SK-N-SH (cell line): ENCODE data around the gene DISP1. TPM values are rescaled to one million over a fixed set of nuclear protein-coding genes. Genes with fewer than 3 reads are reported as not detected.

Experiments used
- CTCF ChIA-PET: fragments of 300-600, 350-600 bp; formaldehyde crosslinking; extraction: SDS; loops from one replicate; lab custom pipeline; 2021; lab: Yijun Ruan, JAX
- POLR2A ChIA-PET: fragments of 350-600 bp; sonication (Branson Sonifier 250); formaldehyde crosslinking; extraction: SDS; loops from one replicate; lab custom pipeline; 2020; ENCODE audit warnings: antibody characterized with exemption, inconsistent platforms; lab: Yijun Ruan, JAX
- DNase-seq: peaks from one replicate; pipeline ENCODE4 v3.0.0; 2012
- H2AFZ ChIP-seq: fragments of 200-600 bp; sonication (generic); 2 replicates; pipeline ENCODE4 v1.8.1; 2016; ENCODE audit warnings: antibody characterized with exemption, mild to moderate bottlenecking, low read depth
- H3F3A ChIP-seq: fragments of 200-600 bp; sonication (generic); replicated peaks from 2 replicates; pipeline ENCODE3; 2016; ENCODE audit warnings: antibody characterized with exemption, mild to moderate bottlenecking; ENCODE audit not compliant: insufficient read depth
- H3K27ac ChIP-seq, 2 experiments: fragments of 200-500 bp in 1 of 2; fragments of 200-600 bp in 1 of 2; sonication (Bioruptor generic) in 1 of 2; sonication (generic), shearing (Covaris generic) in 1 of 2; 2 replicates each; pipeline versions ENCODE4 v1.5.1 to v1.6.1; 2014 to 2016; ENCODE audit warnings: low read depth in 2 of 2, inconsistent platforms in 1 of 2, low read length in 1 of 2, mild to moderate bottlenecking in 1 of 2, mixed read lengths in 1 of 2
- H3K27me3 ChIP-seq: fragments of 200-600 bp; sonication (generic), shearing (Covaris generic); 2 replicates; pipeline ENCODE4 v1.6.1; 2016; ENCODE audit warnings: mixed run types; ENCODE audit not compliant: insufficient read depth
- H3K36me3 ChIP-seq, 2 experiments: fragments of 200-500 bp in 1 of 2; fragments of 200-600 bp in 1 of 2; sonication (Bioruptor generic) in 1 of 2; sonication (generic) in 1 of 2; replicated peaks in 1 of 2; 2 replicates each; pipeline versions ENCODE3 to v1.5.1; 2014 to 2016; ENCODE audit warnings: low read length in 1 of 2, mild to moderate bottlenecking in 1 of 2; ENCODE audit not compliant: insufficient read depth in 2 of 2, control insufficient read depth in 1 of 2
- H3K4me1 ChIP-seq, 2 experiments: fragments of 200-500 bp in 1 of 2; fragments of 200-600 bp in 1 of 2; sonication (Bioruptor generic) in 1 of 2; sonication (generic), shearing (Covaris generic) in 1 of 2; 2 replicates each; pipeline versions ENCODE4 v1.5.1 to v1.6.1; 2014 to 2016; ENCODE audit warnings: low read depth in 1 of 2, low read length in 1 of 2, mixed run types in 1 of 2; ENCODE audit not compliant: insufficient read depth in 2 of 2, control insufficient read depth in 1 of 2
- H3K4me2 ChIP-seq: fragments of 200-600 bp; sonication (generic), shearing (Covaris generic); 2 replicates; pipeline ENCODE4 v1.6.1; 2017; ENCODE audit warnings: mixed run types
- H3K4me3 ChIP-seq, 2 experiments: fragments of 200-500 bp in 1 of 2; fragments of 200-600 bp in 1 of 2; sonication (Bioruptor generic) in 1 of 2; sonication (generic), shearing (Covaris generic) in 1 of 2; 2 replicates each; pipeline versions ENCODE4 v1.5.1 to v1.8.1; 2014 to 2016; ENCODE audit warnings: low read depth in 2 of 2, inconsistent platforms in 1 of 2, low read length in 1 of 2, mild to moderate bottlenecking in 1 of 2, mixed read lengths in 1 of 2, moderate library complexity in 1 of 2
- H3K79me2 ChIP-seq: fragments of 200-600 bp; sonication (generic); 2 replicates; pipeline ENCODE4 v1.8.1; 2017; ENCODE audit warnings: mild to moderate bottlenecking; ENCODE audit not compliant: insufficient read depth
- H3K9ac ChIP-seq: fragments of 200-600 bp; sonication (generic); 2 replicates; pipeline ENCODE4 v1.6.1; 2017; ENCODE audit warnings: mixed run types
- H3K9me2 ChIP-seq: fragments of 200-600 bp; sonication (generic); 2 replicates; pipeline ENCODE4 v1.6.1; 2017; ENCODE audit warnings: mixed run types
- H3K9me3 ChIP-seq: fragments of 200-600 bp; sonication (generic); 2 replicates; pipeline ENCODE4 v1.6.1; 2017; ENCODE audit warnings: mixed run types, mild to moderate bottlenecking, moderate library complexity
- H4K20me1 ChIP-seq: fragments of 200-600 bp; sonication (generic); 2 replicates; pipeline ENCODE4 v1.6.1; 2017; ENCODE audit warnings: mild to moderate bottlenecking, mixed run types; ENCODE audit not compliant: insufficient read depth
- CHD2 ChIP-seq: fragments of 150-350 bp; IDR thresholded peaks from 2 replicates; pipeline ENCODE4 v1.6.1; 2018; ENCODE audit warnings: low read length; ENCODE audit not compliant: partially characterized antibody
- ELF1 ChIP-seq: IDR thresholded peaks from 2 replicates; pipeline ENCODE4 v1.4.0; 2012
- EP300 ChIP-seq, 2 experiments: IDR thresholded peaks; 2 replicates each; pipeline versions ENCODE4 v1.4.0 to v1.6.1; 2012; ENCODE audit warnings: borderline replicate concordance in 1 of 2, low read depth in 1 of 2, low read length in 1 of 2
- FOSL2 ChIP-seq: IDR thresholded peaks from 2 replicates; pipeline ENCODE4 v1.4.0; 2012; ENCODE audit warnings: low read depth, mild to moderate bottlenecking, moderate library complexity, borderline replicate concordance
- FOXM1 ChIP-seq: IDR thresholded peaks from 2 replicates; pipeline ENCODE4 v1.4.0; 2012; ENCODE audit warnings: low read depth, mild to moderate bottlenecking
- GABPA ChIP-seq: IDR thresholded peaks from 2 replicates; pipeline ENCODE4 v1.4.0; 2012; ENCODE audit warnings: low read depth, mild to moderate bottlenecking
- IRF3 ChIP-seq: fragments of 150-350 bp; IDR thresholded peaks from 2 replicates; pipeline ENCODE4 v1.6.1; 2016; ENCODE audit warnings: mild to moderate bottlenecking, low read depth, low read length
- JUND ChIP-seq: IDR thresholded peaks from 2 replicates; pipeline ENCODE4 v1.4.0; 2012
- MXI1 ChIP-seq: IDR thresholded peaks from 2 replicates; pipeline ENCODE4 v1.6.1; 2012; ENCODE audit warnings: mild to moderate bottlenecking, low read depth, low read length, improper control_type of control experiment
- NFIC ChIP-seq: IDR thresholded peaks from 2 replicates; pipeline ENCODE4 v1.4.0; 2012; ENCODE audit warnings: borderline replicate concordance
- RAD21 ChIP-seq: IDR thresholded peaks from 2 replicates; pipeline ENCODE4 v1.6.1; 2012; ENCODE audit warnings: mild to moderate bottlenecking, low read length
- RXRA ChIP-seq: IDR thresholded peaks from 2 replicates; pipeline ENCODE4 v1.4.0; 2012; ENCODE audit warnings: low read depth, mild to moderate bottlenecking, borderline replicate concordance
- SIN3A ChIP-seq: IDR thresholded peaks from 2 replicates; pipeline ENCODE4 v1.6.1; 2012; ENCODE audit warnings: low read depth, mild to moderate bottlenecking, low read length, moderate library complexity, borderline replicate concordance
- TAF1 ChIP-seq: IDR thresholded peaks from 2 replicates; pipeline ENCODE4 v1.6.1; 2012; ENCODE audit warnings: low read depth, mild to moderate bottlenecking, low read length, moderate library complexity, borderline replicate concordance
- TCF12 ChIP-seq: IDR thresholded peaks from 2 replicates; pipeline ENCODE4 v1.4.0; 2012
- USF2 ChIP-seq: fragments of 150-350 bp; IDR thresholded peaks from 2 replicates; pipeline ENCODE4 v1.6.1; 2017; ENCODE audit warnings: antibody characterized with exemption, low read length, low read depth, borderline replicate concordance
- ZBTB33 ChIP-seq: IDR thresholded peaks from 2 replicates; pipeline ENCODE4 v1.4.0; 2012; ENCODE audit warnings: low read depth, borderline replicate concordance
- WGBS: methylation state at CpG from one replicate; pipeline ENCODE4 v1.1.6; 2017; ENCODE audit warnings: low lambda C conversion rate; 5-methylcytosine and 5-hydroxymethylcytosine counted together
- polyA plus RNA-seq, 3 experiments: library from polyadenylated mRNA; depleted of rRNA; stranded (reverse); fragments of >200 nt; gene quantifications; 2 replicates each; pipeline ENCODE4 v1.2.3, GENCODE V29; 2012
- TF ChIP-seq, protein P1 (sequence below): IDR thresholded peaks from 2 replicates; pipeline ENCODE4; 2012
- TF ChIP-seq, protein P2 (sequence below): IDR thresholded peaks from 2 replicates; pipeline ENCODE4 v1.4.0; 2012; ENCODE audit warnings: low read depth, borderline replicate concordance
- TF ChIP-seq, protein P3 (sequence below): IDR thresholded peaks from 2 replicates; pipeline ENCODE4 v1.4.0; 2012; ENCODE audit warnings: low read depth

Gene DISP1, protein sequence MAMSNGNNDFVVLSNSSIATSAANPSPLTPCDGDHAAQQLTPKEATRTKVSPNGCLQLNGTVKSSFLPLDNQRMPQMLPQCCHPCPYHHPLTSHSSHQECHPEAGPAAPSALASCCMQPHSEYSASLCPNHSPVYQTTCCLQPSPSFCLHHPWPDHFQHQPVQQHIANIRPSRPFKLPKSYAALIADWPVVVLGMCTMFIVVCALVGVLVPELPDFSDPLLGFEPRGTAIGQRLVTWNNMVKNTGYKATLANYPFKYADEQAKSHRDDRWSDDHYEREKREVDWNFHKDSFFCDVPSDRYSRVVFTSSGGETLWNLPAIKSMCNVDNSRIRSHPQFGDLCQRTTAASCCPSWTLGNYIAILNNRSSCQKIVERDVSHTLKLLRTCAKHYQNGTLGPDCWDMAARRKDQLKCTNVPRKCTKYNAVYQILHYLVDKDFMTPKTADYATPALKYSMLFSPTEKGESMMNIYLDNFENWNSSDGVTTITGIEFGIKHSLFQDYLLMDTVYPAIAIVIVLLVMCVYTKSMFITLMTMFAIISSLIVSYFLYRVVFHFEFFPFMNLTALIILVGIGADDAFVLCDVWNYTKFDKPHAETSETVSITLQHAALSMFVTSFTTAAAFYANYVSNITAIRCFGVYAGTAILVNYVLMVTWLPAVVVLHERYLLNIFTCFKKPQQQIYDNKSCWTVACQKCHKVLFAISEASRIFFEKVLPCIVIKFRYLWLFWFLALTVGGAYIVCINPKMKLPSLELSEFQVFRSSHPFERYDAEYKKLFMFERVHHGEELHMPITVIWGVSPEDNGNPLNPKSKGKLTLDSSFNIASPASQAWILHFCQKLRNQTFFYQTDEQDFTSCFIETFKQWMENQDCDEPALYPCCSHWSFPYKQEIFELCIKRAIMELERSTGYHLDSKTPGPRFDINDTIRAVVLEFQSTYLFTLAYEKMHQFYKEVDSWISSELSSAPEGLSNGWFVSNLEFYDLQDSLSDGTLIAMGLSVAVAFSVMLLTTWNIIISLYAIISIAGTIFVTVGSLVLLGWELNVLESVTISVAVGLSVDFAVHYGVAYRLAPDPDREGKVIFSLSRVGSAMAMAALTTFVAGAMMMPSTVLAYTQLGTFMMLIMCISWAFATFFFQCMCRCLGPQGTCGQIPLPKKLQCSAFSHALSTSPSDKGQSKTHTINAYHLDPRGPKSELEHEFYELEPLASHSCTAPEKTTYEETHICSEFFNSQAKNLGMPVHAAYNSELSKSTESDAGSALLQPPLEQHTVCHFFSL (N-terminal part only)
- 4.4 and 5.9 TPM in 2 replicates for polyA plus RNA-seq (2012; rRNA removed)
- 3.3 and 4.1 TPM in 2 replicates for polyA plus RNA-seq (2012; cell fraction: cytosol; rRNA removed)
- polyA plus RNA-seq (2012; cell fraction: nucleus; rRNA removed) = 6.4 and 11.0 TPM in 2 replicates

DNA sequence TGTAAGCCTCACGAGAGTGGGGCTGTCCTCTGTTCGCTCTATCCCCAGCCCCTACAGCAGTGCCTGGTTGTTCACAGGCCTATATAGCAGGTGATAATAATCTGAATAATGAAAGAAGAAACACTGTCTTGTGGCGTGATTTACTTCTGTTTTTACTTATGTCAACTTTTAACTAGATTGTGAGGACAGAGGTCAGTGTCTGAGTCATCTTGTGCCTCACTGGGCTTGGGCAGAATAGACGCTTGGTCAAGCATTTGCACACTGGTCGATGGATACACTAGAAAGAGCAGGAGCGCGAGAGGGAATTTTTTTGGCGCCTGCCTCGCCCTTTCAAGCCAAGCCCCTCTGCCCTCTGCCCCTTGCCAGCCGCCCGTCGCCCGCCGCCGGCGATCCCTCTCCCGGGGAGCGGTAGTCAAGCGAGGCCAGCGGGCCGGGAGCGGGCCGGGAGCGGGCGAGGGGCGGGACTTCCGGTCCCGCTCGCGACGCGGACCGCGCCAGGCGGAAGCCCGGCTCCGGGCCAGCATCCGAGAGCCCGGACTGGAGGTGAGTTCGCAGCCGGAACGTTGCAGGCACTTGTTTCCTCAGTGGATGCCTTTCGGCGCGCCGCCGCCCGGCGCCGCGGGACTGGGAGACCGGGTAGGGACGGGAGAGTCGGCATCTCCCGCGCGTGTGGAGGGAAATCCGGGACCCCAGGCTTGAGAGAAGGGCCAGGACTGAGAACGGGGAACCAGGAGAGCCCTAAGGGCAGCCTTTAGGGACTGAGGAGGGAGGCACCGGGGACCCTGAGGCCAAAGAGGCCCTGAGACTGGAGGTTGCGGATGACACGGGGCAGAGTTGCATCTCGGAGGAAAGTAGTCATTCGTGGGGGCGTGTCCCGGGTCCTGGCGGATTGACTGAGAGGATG is at the start of gene DISP1:
DISP1 (plus strand) TSS at position 504 of the 904 bp plus-strand sequence. CDS start 127,785 bp downstream, outside the sequence.
- Histone ChIP-seq H2AFZ (peak within 1 kb of the TSS; percentile 92), H3K27me3 (no peaks in the 10 kb centered on the region), H3K9me2 (no peaks in the 10 kb centered on the region), H3K4me3 (peak within 1 kb of the TSS; percentile 85 to 100), H3K9me3 (no peaks in the 10 kb centered on the region), H3K36me3 (no peaks in the 10 kb centered on the region), H4K20me1 (peaks cover 5% of the 10 kb centered on the region), H3K4me1 (peaks cover 15 to 25% of the 10 kb centered on the region in 2 experiments; a peak in 2 of 4 replicates), H3K9ac (peak within 1 kb of the TSS; percentile 86), H3F3A (peaks cover 22% of the 10 kb centered on the region), H3K79me2 (peaks cover 35% of the 10 kb centered on the region), H3K4me2 (peak within 1 kb of the TSS; percentile 81), H3K27ac (peak within 1 kb of the TSS; percentile 92 to 97)
- ChIA-PET POLR2A (no interaction called here), CTCF (interaction anchor here (0.6 to 1.1 kb wide), 3 partner anchors 21 to 198 kb away, joined by 3 to 5 read pairs (median 3); no protein-coding TSS in a partner anchor)
- DNase-seq = peak; percentile 96
- WGBS = 6% methylated on average over 47 of the region's 67 CpGs
- TF ChIP-seq IRF3 (no peak), RAD21 (peak; percentile 1; the same call in 1 of the 2 replicates), GABPA (peak; percentile 81), EP300 (IDR thresholded peaks at IDR 0.05; ENCODE audit: borderline replicate concordance in 1 of 2, low read depth in 1 of 2, low read length in 1 of 2) (no peak), ZBTB33 (0 out of 2 replicates have a peak, but pooled peaks have one; percentile 29), MXI1 (peak; percentile 67), FOSL2 (no peak; the same call in 1 of the 2 replicates), CHD2 (no peak), SIN3A (0 out of 2 replicates have a peak, but pooled peaks have one; percentile 5), RXRA (no peak), NFIC (peak; percentile 28; the same call in 1 of the 2 replicates), FOXM1 (no peak), TAF1 (peak; percentile 54; the same call in 1 of the 2 replicates), ELF1 (no peak), JUND (no peak), TCF12 (no peak; the same call in 1 of the 2 replicates), USF2 (no peak)
- TF ChIP-seq, protein P1, sequence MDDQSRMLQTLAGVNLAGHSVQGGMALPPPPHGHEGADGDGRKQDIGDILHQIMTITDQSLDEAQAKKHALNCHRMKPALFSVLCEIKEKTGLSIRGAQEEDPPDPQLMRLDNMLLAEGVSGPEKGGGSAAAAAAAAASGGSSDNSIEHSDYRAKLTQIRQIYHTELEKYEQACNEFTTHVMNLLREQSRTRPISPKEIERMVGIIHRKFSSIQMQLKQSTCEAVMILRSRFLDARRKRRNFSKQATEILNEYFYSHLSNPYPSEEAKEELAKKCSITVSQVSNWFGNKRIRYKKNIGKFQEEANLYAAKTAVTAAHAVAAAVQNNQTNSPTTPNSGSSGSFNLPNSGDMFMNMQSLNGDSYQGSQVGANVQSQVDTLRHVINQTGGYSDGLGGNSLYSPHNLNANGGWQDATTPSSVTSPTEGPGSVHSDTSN = 0 out of 2 replicates have a peak, but pooled peaks have one; percentile 3
- TF ChIP-seq, protein P2, sequence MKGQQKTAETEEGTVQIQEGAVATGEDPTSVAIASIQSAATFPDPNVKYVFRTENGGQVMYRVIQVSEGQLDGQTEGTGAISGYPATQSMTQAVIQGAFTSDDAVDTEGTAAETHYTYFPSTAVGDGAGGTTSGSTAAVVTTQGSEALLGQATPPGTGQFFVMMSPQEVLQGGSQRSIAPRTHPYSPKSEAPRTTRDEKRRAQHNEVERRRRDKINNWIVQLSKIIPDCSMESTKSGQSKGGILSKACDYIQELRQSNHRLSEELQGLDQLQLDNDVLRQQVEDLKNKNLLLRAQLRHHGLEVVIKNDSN = no peak
- TF ChIP-seq, protein P3, sequence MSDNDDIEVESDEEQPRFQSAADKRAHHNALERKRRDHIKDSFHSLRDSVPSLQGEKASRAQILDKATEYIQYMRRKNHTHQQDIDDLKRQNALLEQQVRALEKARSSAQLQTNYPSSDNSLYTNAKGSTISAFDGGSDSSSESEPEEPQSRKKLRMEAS = no peak; the same call in 1 of the 2 replicates
